ENCODE results near the gene RAB4B. TPM values are rescaled to one million over a fixed set of nuclear protein-coding genes. Genes with fewer than 3 reads are reported as not detected.
"Not testable (repeated sequence)": the region's sequence is repeated elsewhere in the genome, so short reads cannot be mapped to it uniquely, and the experiment has no call there.

Gene RAB4B
- total RNA-seq, 2 experiments from 2014 or later = 37.1 to 51.3 TPM

DNA sequence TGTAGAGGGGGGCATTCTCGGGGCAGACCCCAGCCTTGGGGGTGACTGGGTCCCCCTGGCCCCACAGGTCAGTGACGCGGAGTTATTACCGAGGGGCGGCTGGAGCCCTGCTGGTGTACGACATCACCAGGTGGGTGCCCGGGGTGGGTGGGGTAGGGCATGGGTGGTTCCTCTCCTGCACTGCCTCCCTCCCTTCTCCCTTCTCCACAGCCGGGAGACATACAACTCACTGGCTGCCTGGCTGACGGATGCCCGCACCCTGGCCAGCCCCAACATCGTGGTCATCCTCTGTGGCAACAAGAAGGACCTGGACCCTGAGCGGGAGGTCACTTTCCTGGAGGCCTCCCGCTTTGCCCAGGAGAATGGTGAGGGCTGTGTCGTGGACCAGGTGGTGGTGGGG lies 5.7 kb downstream of the RAB4B start:
- Histone ChIP-seq H3K4me1 (ENCODE audit: insufficient read depth, low read length, poor library complexity, severe bottlenecking) (peaks cover 18% of the 10 kb centered on the region), H3K79me2 (ENCODE audit: insufficient read depth, low read depth, low read length) (peaks cover 5% of the 10 kb centered on the region; the same call in 1 of the 2 replicates), H4K20me1 (ENCODE audit: insufficient read depth, low read length) (no peaks in the 10 kb centered on the region), H3K4me2 (ENCODE audit: low read length) (no peak overlapping the region), H3K36me3 (ENCODE audit: insufficient read depth, low read length) (peaks cover 8% of the 10 kb centered on the region), H3K9me3 (ENCODE audit: low read length) (no peaks in the 10 kb centered on the region), H3K4me3 (ENCODE audit: low read depth, low read length, poor library complexity, severe bottlenecking) (no peak overlapping the region), H3K27ac (ENCODE audit: low read depth, low read length, poor library complexity, severe bottlenecking) (no peak overlapping the region), H2AFZ (ENCODE audit: low read length) (no peak overlapping the region), H3K9me2 (ENCODE audit: insufficient read depth, low read length) (no peaks in the 10 kb centered on the region)
- ChIA-PET CTCF (ENCODE audit: unreplicated experiment) (no interaction called here), POLR2A (no interaction called here)
- intact Hi-C loops (cut with micrococcal nuclease; ENCODE audit: unreplicated experiment) = no loop called here
- no peak for TF ChIP-seq EZH2phosphoT487 (IDR thresholded peaks at IDR 0.05; ENCODE audit: borderline replicate concordance, low read depth, low read length)
- TF ChIP-seq CTCF (conservative IDR thresholded peaks at IDR 0.05; ENCODE audit: low read length) = no peak
- no TSS peak for BruUV-seq (replicated peaks)
- DNase-seq (ENCODE audit: low spot score) = no peak

DNA sequence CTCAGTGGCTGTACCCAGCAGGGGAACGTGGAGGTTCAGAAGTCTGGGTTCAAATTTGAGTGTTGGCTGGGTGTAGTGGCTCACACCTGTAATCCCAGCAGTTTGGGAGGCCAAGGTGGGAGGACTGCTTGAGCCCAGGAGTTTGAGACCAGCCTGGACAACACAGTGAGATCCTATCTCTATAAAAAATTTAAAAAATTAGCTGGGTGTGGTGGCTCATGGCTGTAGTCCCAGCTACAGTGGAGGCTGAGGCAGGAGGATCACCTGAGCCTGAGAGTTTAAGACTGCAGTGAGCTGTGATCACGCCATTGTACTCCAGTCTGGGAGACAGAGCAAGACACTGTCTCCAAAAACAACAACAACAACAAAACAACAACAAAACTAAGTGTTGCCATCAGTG lies 6.1 kb downstream of the RAB4B start:
- POLR2A ChIA-PET; H3K4me2 ChIP-seq (ENCODE audit: low read length); CTCF ChIA-PET (ENCODE audit: unreplicated experiment); H3K79me2 ChIP-seq (ENCODE audit: insufficient read depth, low read depth, low read length); H3K9me3 ChIP-seq (ENCODE audit: low read length); H2AFZ ChIP-seq (ENCODE audit: low read length); H3K36me3 ChIP-seq (ENCODE audit: insufficient read depth, low read length); DNase-seq (ENCODE audit: low spot score); H3K9me2 ChIP-seq (ENCODE audit: insufficient read depth, low read length); H3K27ac ChIP-seq (ENCODE audit: low read depth, low read length, poor library complexity, severe bottlenecking); H3K4me3 ChIP-seq (ENCODE audit: low read depth, low read length, poor library complexity, severe bottlenecking); H4K20me1 ChIP-seq (ENCODE audit: insufficient read depth, low read length); BruUV-seq (replicated peaks); intact Hi-C loops (cut with micrococcal nuclease; ENCODE audit: unreplicated experiment): not testable (repeated sequence)
- peaks cover 14% of the 10 kb centered on the region for H3K4me1 ChIP-seq (ENCODE audit: insufficient read depth, low read length, poor library complexity, severe bottlenecking)

GRCh38 chr19:40785526-40785925 lies 7.5 kb downstream of the RAB4B start:
- Histone ChIP-seq H3K4me1 (ENCODE audit: insufficient read depth, low read length, poor library complexity, severe bottlenecking) (peaks cover 11% of the 10 kb centered on the region), H2AFZ (ENCODE audit: low read length) (no peak overlapping the region), H3K4me2 (ENCODE audit: low read length) (no peak overlapping the region), H4K20me1 (ENCODE audit: insufficient read depth, low read length) (no peaks in the 10 kb centered on the region), H3K9me3 (ENCODE audit: low read length) (no peaks in the 10 kb centered on the region), H3K9me2 (ENCODE audit: insufficient read depth, low read length) (no peaks in the 10 kb centered on the region), H3K36me3 (ENCODE audit: insufficient read depth, low read length) (peaks cover 8% of the 10 kb centered on the region), H3K79me2 (ENCODE audit: insufficient read depth, low read depth, low read length) (no peaks in the 10 kb centered on the region), H3K4me3 (ENCODE audit: low read depth, low read length, poor library complexity, severe bottlenecking) (no peak overlapping the region), H3K27ac (ENCODE audit: low read depth, low read length, poor library complexity, severe bottlenecking) (no peak overlapping the region)
- ChIA-PET CTCF (ENCODE audit: unreplicated experiment) (no interaction called here), POLR2A (no interaction called here)
- TF ChIP-seq CTCF (conservative IDR thresholded peaks at IDR 0.05; ENCODE audit: low read length) = no peak
- no peak for TF ChIP-seq EZH2phosphoT487 (IDR thresholded peaks at IDR 0.05; ENCODE audit: borderline replicate concordance, low read depth, low read length)
- no peak for DNase-seq (ENCODE audit: low spot score)
- BruUV-seq (replicated peaks) = no TSS peak
- intact Hi-C loops (cut with micrococcal nuclease; ENCODE audit: unreplicated experiment) = no loop called here

All from OCI-LY7 (cell line).